MM.1S (cell line): ENCODE results near the gene PDXK.

ENCODE experiments used
- DNase-seq: peaks from one replicate; pipeline ENCODE4 v3.0.0-alpha.2; 2015
- H2AFZ ChIP-seq: fragments of 300-600 bp; sonication (generic); 2 replicates; pipeline ENCODE4 v1.6.0; 2016; ENCODE audit warnings: antibody characterized with exemption, low read length
- H3F3A ChIP-seq: fragments of 300-600 bp; sonication (generic); 2 replicates; pipeline ENCODE4 v1.6.1; 2016; ENCODE audit warnings: mild to moderate bottlenecking, antibody characterized with exemption, low read length, moderate library complexity, mixed read lengths; ENCODE audit not compliant: insufficient read depth
- H3K27ac ChIP-seq: fragments of 300-600 bp; sonication (generic); 2 replicates; pipeline ENCODE4 v1.5.1; 2016; ENCODE audit warnings: mild to moderate bottlenecking, low read length
- H3K27me3 ChIP-seq: fragments of 300-600 bp; sonication (generic); replicated peaks from 2 replicates; pipeline ENCODE4 v1.6.0; 2016; ENCODE audit warnings: low read length; ENCODE audit not compliant: insufficient read depth
- H3K36me3 ChIP-seq: fragments of 300-600 bp; sonication (generic); replicated peaks from 2 replicates; pipeline ENCODE4 v1.6.1; 2016; ENCODE audit warnings: mild to moderate bottlenecking, low read length, mixed read lengths; ENCODE audit not compliant: insufficient read depth
- H3K4me1 ChIP-seq: fragments of 300-600 bp; sonication (generic); 2 replicates; pipeline ENCODE4 v1.6.1; 2016; ENCODE audit warnings: low read length, mixed read lengths
- H3K4me2 ChIP-seq: fragments of 300-600 bp; sonication (generic); 2 replicates; pipeline ENCODE4 v1.6.0; 2016; ENCODE audit warnings: low read depth, low read length
- H3K4me3 ChIP-seq: fragments of 300-600 bp; sonication (generic); 2 replicates; pipeline ENCODE4 v1.5.1; 2016; ENCODE audit warnings: low read length, mixed read lengths
- H3K79me2 ChIP-seq: fragments of 300-600 bp; sonication (generic); 2 replicates; pipeline ENCODE4 v1.6.1; 2016; ENCODE audit warnings: mixed run types, low read length, mixed read lengths
- H3K9ac ChIP-seq: fragments of 300-600 bp; sonication (generic); 2 replicates; pipeline ENCODE4 v1.6.1; 2016; ENCODE audit warnings: low read length, mixed read lengths
- H3K9me2 ChIP-seq: fragments of 300-600 bp; sonication (generic); replicated peaks from 2 replicates; pipeline ENCODE4 v1.6.1; 2016; ENCODE audit warnings: mild to moderate bottlenecking, low read length, mixed read lengths; ENCODE audit not compliant: insufficient read depth
- H3K9me3 ChIP-seq: fragments of 300-600 bp; sonication (generic); replicated peaks from 2 replicates; pipeline ENCODE4 v1.6.1; 2016; ENCODE audit warnings: mild to moderate bottlenecking, low read length, mixed read lengths; ENCODE audit not compliant: insufficient read depth
- H4K20me1 ChIP-seq: fragments of 300-600 bp; sonication (generic); 2 replicates; pipeline ENCODE4 v1.6.1; 2016; ENCODE audit warnings: mild to moderate bottlenecking, low read length, moderate library complexity, mixed read lengths; ENCODE audit not compliant: insufficient read depth
- EZH2 ChIP-seq: fragments of 300-600 bp; sonication (generic); optimal IDR thresholded peaks from 2 replicates; pipeline ENCODE3; 2017; ENCODE audit warnings: low read depth, mild to moderate bottlenecking, antibody characterized with exemption, low read length, mixed read lengths
- EZH2phosphoT487 ChIP-seq: fragments of 300-600 bp; sonication (generic); IDR thresholded peaks from 2 replicates; pipeline ENCODE4 v1.6.1; 2018; ENCODE audit warnings: antibody characterized with exemption, low read length
- TF ChIP-seq, protein P1 (sequence below): fragments of 300-600 bp; sonication (generic); IDR thresholded peaks from 2 replicates; pipeline ENCODE4 v1.5.1; 2016; ENCODE audit warnings: antibody characterized with exemption, low read length, mixed read lengths

Gene PDXK

DNA sequence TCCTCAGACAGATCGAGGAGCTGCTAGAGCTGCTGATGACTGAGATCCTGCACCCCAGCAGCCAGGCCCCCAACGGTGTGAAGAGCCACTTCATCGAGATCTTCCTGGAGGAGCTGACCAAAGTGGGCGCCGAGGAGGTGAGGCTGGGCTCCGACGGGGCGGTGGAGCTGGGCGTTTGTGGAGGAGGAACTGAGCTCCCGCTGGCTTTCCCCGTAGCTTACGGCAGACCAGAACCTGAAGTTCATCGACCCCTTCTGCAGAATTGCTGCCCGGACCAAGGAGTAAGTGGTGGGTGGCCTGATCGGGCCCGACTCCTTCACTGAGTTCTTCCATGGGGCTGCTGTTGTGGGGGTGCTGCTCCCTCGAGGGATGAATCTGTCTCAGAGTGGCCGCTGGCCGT, 78.5 kb downstream of the PDXK start:
- Histone ChIP-seq H3K4me2 (no peak overlapping the region), H3K27me3 (no peaks in the 10 kb centered on the region), H3K4me3 (no peak overlapping the region), H4K20me1 (no peaks in the 10 kb centered on the region; the same call in 1 of the 2 replicates), H3K4me1 (no peaks in the 10 kb centered on the region), H3F3A (no peaks in the 10 kb centered on the region), H3K27ac (no peak overlapping the region), H3K9ac (no peak overlapping the region), H3K9me3 (no peaks in the 10 kb centered on the region), H3K36me3 (peaks cover 57% of the 10 kb centered on the region), H3K9me2 (no peaks in the 10 kb centered on the region), H2AFZ (no peak overlapping the region), H3K79me2 (peaks cover 93% of the 10 kb centered on the region)
- DNase-seq = no peak
- TF ChIP-seq EZH2phosphoT487 (no peak), EZH2 (no peak)
- TF ChIP-seq, protein P1, sequence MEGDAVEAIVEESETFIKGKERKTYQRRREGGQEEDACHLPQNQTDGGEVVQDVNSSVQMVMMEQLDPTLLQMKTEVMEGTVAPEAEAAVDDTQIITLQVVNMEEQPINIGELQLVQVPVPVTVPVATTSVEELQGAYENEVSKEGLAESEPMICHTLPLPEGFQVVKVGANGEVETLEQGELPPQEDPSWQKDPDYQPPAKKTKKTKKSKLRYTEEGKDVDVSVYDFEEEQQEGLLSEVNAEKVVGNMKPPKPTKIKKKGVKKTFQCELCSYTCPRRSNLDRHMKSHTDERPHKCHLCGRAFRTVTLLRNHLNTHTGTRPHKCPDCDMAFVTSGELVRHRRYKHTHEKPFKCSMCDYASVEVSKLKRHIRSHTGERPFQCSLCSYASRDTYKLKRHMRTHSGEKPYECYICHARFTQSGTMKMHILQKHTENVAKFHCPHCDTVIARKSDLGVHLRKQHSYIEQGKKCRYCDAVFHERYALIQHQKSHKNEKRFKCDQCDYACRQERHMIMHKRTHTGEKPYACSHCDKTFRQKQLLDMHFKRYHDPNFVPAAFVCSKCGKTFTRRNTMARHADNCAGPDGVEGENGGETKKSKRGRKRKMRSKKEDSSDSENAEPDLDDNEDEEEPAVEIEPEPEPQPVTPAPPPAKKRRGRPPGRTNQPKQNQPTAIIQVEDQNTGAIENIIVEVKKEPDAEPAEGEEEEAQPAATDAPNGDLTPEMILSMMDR = no peak

DNA sequence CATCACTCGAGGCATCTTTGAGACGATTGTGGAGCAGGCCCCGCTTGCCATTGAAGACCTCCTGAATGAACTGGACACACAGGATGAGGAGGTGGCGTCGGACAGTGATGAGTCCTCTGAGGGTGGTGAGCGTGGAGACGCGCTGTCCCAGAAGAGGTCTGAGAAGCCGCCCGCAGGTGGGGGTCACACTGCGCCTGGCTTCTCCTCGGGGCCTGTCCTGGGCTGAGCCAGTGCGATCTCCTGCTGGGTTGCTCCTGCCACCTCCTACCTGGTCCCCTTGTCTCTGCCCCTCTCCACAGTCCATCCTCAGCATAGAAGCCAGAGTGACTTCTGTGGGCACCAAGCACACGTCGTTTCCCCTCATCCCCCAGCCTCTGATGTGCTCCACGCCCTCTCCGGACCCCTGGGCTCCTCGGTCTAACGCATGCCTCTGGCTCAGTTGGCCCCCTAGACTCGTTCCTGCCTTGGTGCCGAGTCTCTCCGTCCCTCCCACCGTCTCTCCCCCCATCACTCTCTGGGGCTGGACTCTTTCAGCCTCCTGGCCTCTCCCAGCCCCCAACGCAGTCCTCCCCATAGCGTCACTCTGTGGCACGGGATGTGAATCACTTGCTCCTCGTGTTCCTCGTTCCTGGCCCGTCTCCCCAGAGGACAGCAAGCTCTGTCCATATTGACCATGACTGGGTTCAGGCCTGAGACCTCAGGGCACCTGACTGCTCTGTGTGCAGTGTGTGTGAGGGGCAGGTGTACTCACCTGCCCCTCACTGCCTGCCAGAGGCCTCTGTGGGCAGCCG, 79.2 kb downstream of the PDXK start:
- Histone ChIP-seq H3K4me2 (no peak overlapping the region), H3K4me1 (no peaks in the 10 kb centered on the region), H3F3A (no peaks in the 10 kb centered on the region), H3K36me3 (peaks cover 50% of the 10 kb centered on the region), H3K4me3 (no peak overlapping the region), H4K20me1 (no peaks in the 10 kb centered on the region; the same call in 1 of the 2 replicates), H2AFZ (no peak overlapping the region), H3K27me3 (no peaks in the 10 kb centered on the region), H3K9ac (no peak overlapping the region), H3K79me2 (peaks cover 90% of the 10 kb centered on the region), H3K9me2 (no peaks in the 10 kb centered on the region), H3K9me3 (no peaks in the 10 kb centered on the region), H3K27ac (no peak overlapping the region)
- no peak for DNase-seq
- no peak for TF ChIP-seq EZH2
- no peak for TF ChIP-seq EZH2phosphoT487
- TF ChIP-seq, protein P1 = no peak

DNA sequence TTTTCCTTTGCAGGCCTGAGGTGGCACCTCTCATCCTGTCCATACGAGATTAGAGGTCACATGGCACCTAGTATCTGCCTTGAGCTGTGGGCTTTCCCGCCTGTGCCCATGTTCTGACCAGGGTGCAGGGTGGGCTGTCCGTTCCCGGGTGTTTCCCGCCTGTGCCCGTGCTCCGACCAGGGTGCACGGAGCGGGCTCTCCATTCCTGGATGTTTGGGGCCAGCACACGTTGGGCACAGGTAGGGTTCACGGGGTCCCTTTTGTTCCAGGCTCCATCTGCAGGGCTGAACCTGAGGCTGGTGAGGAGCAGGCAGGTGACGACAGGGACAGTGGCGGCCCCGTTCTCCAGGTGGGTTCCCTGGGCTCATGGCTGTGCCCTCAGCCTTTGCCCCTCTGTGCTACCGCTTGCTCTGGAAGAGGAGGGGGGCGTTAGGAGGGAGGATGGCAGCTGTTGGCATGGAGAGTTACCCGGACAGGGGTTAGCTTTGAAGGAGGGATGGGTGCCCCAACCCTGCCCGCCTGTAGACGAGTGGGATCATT, 80.4 kb downstream of the PDXK start:
- no peaks in the 10 kb centered on the region for H3K27me3 ChIP-seq
- H3K4me1 ChIP-seq = no peaks in the 10 kb centered on the region
- H3K4me3 ChIP-seq = no peak overlapping the region
- H3K79me2 ChIP-seq = peaks cover 84% of the 10 kb centered on the region
- no peak overlapping the region for H2AFZ ChIP-seq
- no peak overlapping the region for H3K4me2 ChIP-seq
- no peak overlapping the region for H3K9ac ChIP-seq
- H3K9me2 ChIP-seq = no peaks in the 10 kb centered on the region
- DNase-seq = no peak
- TF ChIP-seq EZH2 (no peak), EZH2phosphoT487 (no peak)
- TF ChIP-seq, protein P1 = no peak
- H3K36me3 ChIP-seq = peaks cover 46% of the 10 kb centered on the region
- H3K9me3 ChIP-seq = no peaks in the 10 kb centered on the region
- H3K27ac ChIP-seq = no peak overlapping the region
- H3F3A ChIP-seq = no peaks in the 10 kb centered on the region
- H4K20me1 ChIP-seq = no peaks in the 10 kb centered on the region; the same call in 1 of the 2 replicates
